BLaER1 treated with 17β-estradiol and CSF1 and Interleukin-3, amounts not matched to agents 10 nM and 100 nM (cell line): ENCODE data around the gene MED15.
"Not testable (repeated sequence)": the region's sequence is repeated elsewhere in the genome, so short reads cannot be mapped to it uniquely, and the experiment has no call there.

Source experiments
- H3K27ac ChIP-seq, 11 experiments: shearing (Covaris generic); formaldehyde crosslinking; 2 replicates each; pipeline ENCODE4 v1.8.1; 2022
- H3K27me3 ChIP-seq, 11 experiments: shearing (Covaris generic); formaldehyde crosslinking; 2 replicates each; pipeline ENCODE4 v1.8.1; 2022
- H3K36me3 ChIP-seq, 11 experiments: shearing (Covaris generic); formaldehyde crosslinking; 2 replicates each; pipeline ENCODE4 v1.8.1; 2022
- H3K4me1 ChIP-seq, 10 experiments: shearing (Covaris generic); formaldehyde crosslinking; 2 replicates each; pipeline ENCODE4 v1.8.1; 2022
- H3K4me2 ChIP-seq, 11 experiments: shearing (Covaris generic); formaldehyde crosslinking; 2 replicates each; pipeline ENCODE4 v1.8.1; 2022
- H3K4me3 ChIP-seq, 10 experiments: shearing (Covaris generic); formaldehyde crosslinking; 2 replicates each; pipeline ENCODE4 v1.8.1; 2022
- H3K9ac ChIP-seq, 11 experiments: shearing (Covaris generic); formaldehyde crosslinking; 2 replicates each; pipeline ENCODE4 v1.8.1; 2022
- H3K9me3 ChIP-seq, 11 experiments: shearing (Covaris generic); formaldehyde crosslinking; replicated peaks in 1 of 11; 2 replicates each; pipeline ENCODE4 v1.8.1; 2022
- H4K20me1 ChIP-seq, 11 experiments: shearing (Covaris generic); formaldehyde crosslinking; 2 replicates each; pipeline ENCODE4 v1.8.1; 2022
- Cebpa-rat ChIP-seq, 11 experiments: shearing (Covaris generic); IDR thresholded peaks; 2 replicates each; pipeline ENCODE4 v1.8.1; 2022

The MED15 gene

GRCh38 chr22:20491346-20491745 lies 16.1 kb upstream of the MED15 start:
- Histone ChIP-seq H3K9ac (no peak overlapping the region), H3K27ac (no peak overlapping the region), H3K36me3 (peaks cover 11 to 20% (median 17%) of the 10 kb centered on the region in 11 experiments), H3K27me3 (no peaks in the 10 kb centered on the region), H4K20me1 (peaks cover 14 to 75% (median 56%) of the 10 kb centered on the region in 11 experiments; a peak in 18 of 22 replicates), H3K4me3 (no peak overlapping the region), H3K4me1 (peaks cover 16 to 25% (median 21%) of the 10 kb centered on the region in 10 experiments), H3K9me3 (no peaks in the 10 kb centered on the region), H3K4me2 (no peak overlapping the region)
- TF ChIP-seq Cebpa-rat (IDR thresholded peaks at IDR 0.05), result peak in 2 of 11 experiments; percentile 27 to 41; a peak in 1 of 22 replicates

GRCh38 chr22:20494978-20495860 lies 12.2 kb upstream of the MED15 start, which contains the start of gene KLHL22:
KLHL22 (minus strand) TSS chr22:20495795; CDS start chr22:20489211, 6,584 bp downstream.
- H4K20me1 ChIP-seq, result peaks cover 9 to 55% (median 37%) of the 10 kb centered on the region in 11 experiments; a peak in 18 of 22 replicates
- TF ChIP-seq Cebpa-rat (IDR thresholded peaks at IDR 0.05), result no peak
- peak within 1 kb of the TSS; percentile 75 to 90 (median 85) for H3K27ac ChIP-seq
- no peaks in the 10 kb centered on the region for H3K9me3 ChIP-seq
- H3K27me3 ChIP-seq, result no peaks in the 10 kb centered on the region
- peaks cover 20 to 38% (median 34%) of the 10 kb centered on the region in 10 experiments for H3K4me1 ChIP-seq
- peaks cover 0 to 8% (median 0%) of the 10 kb centered on the region in 11 experiments; a peak in 3 of 22 replicates for H3K36me3 ChIP-seq
- peak within 1 kb of the TSS; percentile 94 to 100 (median 97) for H3K4me2 ChIP-seq
- peak within 1 kb of the TSS; percentile 72 to 88 (median 78) for H3K4me3 ChIP-seq
- H3K9ac ChIP-seq, result peak within 1 kb of the TSS; percentile 83 to 94 (median 90)

DNA sequence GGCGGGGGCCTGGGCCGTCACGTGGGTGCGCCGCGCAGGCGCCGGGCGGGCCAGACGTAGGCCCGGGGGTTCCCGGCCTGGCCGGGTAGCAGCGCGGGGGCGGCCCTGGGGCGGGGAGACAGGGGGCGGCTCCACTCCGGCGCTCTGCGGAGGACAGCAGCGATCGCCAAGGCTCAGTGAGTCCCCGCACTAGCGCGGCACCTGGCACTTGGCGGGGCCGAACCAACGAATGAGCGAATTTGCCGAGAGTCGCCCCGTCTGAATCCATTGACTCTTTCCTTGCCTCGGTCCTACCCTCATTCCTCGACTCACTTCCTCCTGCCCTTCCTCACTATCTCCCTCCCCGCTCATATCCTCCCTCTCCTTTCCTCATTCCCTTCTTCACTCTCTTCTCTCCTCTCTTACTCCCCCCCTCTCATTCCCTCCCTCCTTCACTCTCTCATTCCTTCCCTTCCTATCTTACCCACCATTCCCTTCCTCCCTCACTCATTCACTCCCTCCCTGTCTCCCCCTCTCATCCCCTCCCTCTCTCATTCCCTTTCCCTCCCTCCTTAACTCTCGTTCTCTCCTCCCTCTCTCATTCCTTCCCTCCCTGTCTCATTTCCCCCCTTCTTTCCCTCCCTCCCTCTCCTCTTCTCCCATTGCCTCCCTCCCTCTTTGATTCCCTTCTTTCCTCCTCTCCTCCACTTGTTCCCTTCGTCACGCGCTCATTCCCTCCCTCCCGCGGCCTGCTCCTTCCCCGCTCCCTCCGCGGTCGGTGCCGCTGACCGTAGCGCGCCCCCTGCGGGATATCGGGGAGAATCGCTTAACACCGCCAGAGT lies 11.3 kb upstream of the MED15 start:
- Histone ChIP-seq H4K20me1 (peaks cover 3 to 47% (median 29%) of the 10 kb centered on the region in 11 experiments; a peak in 17 of 22 replicates), H3K27ac (peak overlapping the region; percentile 46 to 90 (median 85); a peak in 21 of 22 replicates)

GRCh38 chr22:20497426-20497825 lies 10.0 kb upstream of the MED15 start:
- no peaks in the 10 kb centered on the region for H3K9me3 ChIP-seq
- peaks cover 20 to 38% (median 34%) of the 10 kb centered on the region in 10 experiments for H3K4me1 ChIP-seq
- peak overlapping the region in 3 of 11 experiments; percentile 9 to 48 (median 30); a peak in 2 of 22 replicates for H3K9ac ChIP-seq
- no peaks in the 10 kb centered on the region for H3K27me3 ChIP-seq
- no peak overlapping the region for H3K4me3 ChIP-seq
- peaks cover 0 to 33% (median 19%) of the 10 kb centered on the region in 11 experiments; a peak in 11 of 22 replicates for H4K20me1 ChIP-seq
- no peak overlapping the region for H3K27ac ChIP-seq
- TF ChIP-seq Cebpa-rat (IDR thresholded peaks at IDR 0.05), result no peak
- peak overlapping the region in 5 of 11 experiments; percentile 5 to 100 (median 92); a peak in 6 of 22 replicates for H3K4me2 ChIP-seq
- peaks cover 0 to 20% (median 0%) of the 10 kb centered on the region in 11 experiments; a peak in 4 of 22 replicates for H3K36me3 ChIP-seq

More for the DNA sequence above, 11.3 kb upstream of the MED15 start:
- H3K9ac ChIP-seq, result peak overlapping the region; percentile 83 to 94 (median 90)
- no peaks in the 10 kb centered on the region for H3K9me3 ChIP-seq
- H3K4me3 ChIP-seq, result peak overlapping the region; percentile 72 to 88 (median 78)
- no peaks in the 10 kb centered on the region for H3K27me3 ChIP-seq
- H3K4me2 ChIP-seq, result peak overlapping the region; percentile 85 to 100 (median 97)
- peaks cover 20 to 38% (median 34%) of the 10 kb centered on the region in 10 experiments for H3K4me1 ChIP-seq
- peaks cover 0 to 16% (median 0%) of the 10 kb centered on the region in 11 experiments; a peak in 4 of 22 replicates for H3K36me3 ChIP-seq
- TF ChIP-seq Cebpa-rat (IDR thresholded peaks at IDR 0.05), result no peak

DNA sequence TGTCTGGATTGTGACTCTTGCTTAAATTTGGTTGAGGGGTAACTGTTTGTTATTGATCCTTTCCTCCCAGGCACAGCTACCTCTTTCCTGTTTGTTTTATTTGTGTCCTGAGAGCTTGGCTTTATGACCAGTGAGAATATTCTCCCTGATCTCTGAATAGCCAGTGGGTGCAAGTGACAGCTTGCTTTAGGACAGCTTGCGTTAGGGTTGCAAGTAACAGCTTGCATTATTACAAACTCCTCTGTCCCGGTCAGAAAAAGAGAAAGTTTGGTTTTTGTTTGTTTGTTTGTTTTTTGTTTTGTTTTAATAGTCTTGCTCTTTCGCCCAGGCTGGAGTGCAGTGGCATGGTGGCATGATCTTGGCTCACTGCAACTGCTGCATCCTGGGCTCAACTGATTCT lies 8.5 kb upstream of the MED15 start:
- Histone ChIP-seq H4K20me1 (peaks cover 0 to 20% (median 5%) of the 10 kb centered on the region in 11 experiments; a peak in 7 of 22 replicates), H3K9ac (peak overlapping the region in 1 of 11 experiments; percentile 59; a peak in 1 of 22 replicates), H3K36me3 (peaks cover 0 to 20% (median 0%) of the 10 kb centered on the region in 11 experiments; a peak in 4 of 22 replicates), H3K4me2 (no peak overlapping the region), H3K9me3 (no peaks in the 10 kb centered on the region), H3K27me3 (no peaks in the 10 kb centered on the region), H3K27ac (no peak overlapping the region), H3K4me1 (peaks cover 11 to 28% (median 25%) of the 10 kb centered on the region in 10 experiments), H3K4me3 (no peak overlapping the region)
- TF ChIP-seq Cebpa-rat (IDR thresholded peaks at IDR 0.05), result no peak

GRCh38 chr22:20499769-20500168 lies 7.6 kb upstream of the MED15 start:
- no peaks in the 10 kb centered on the region for H3K27me3 ChIP-seq
- H3K36me3 ChIP-seq, result peaks cover 0 to 20% (median 0%) of the 10 kb centered on the region in 11 experiments; a peak in 4 of 22 replicates
- H3K4me3 ChIP-seq, result no peak overlapping the region
- H3K27ac ChIP-seq, result no peak overlapping the region
- peaks cover 0 to 14% (median 0%) of the 10 kb centered on the region in 11 experiments; a peak in 3 of 22 replicates for H4K20me1 ChIP-seq
- H3K4me2 ChIP-seq, result no peak overlapping the region
- H3K4me1 ChIP-seq, result peaks cover 5 to 20% (median 17%) of the 10 kb centered on the region in 10 experiments; a peak in 19 of 20 replicates
- no peak for TF ChIP-seq Cebpa-rat (IDR thresholded peaks at IDR 0.05)
- no peaks in the 10 kb centered on the region for H3K9me3 ChIP-seq
- H3K9ac ChIP-seq, result no peak overlapping the region

GRCh38 chr22:20503816-20504215 lies 3.6 kb upstream of the MED15 start:
- Histone ChIP-seq H3K27ac (no peak overlapping the region), H3K4me3 (no peak overlapping the region), H4K20me1 (peaks cover 0 to 12% (median 3%) of the 10 kb centered on the region in 11 experiments; a peak in 12 of 22 replicates), H3K4me1 (peaks cover 2 to 10% (median 9%) of the 10 kb centered on the region in 10 experiments; a peak in 17 of 20 replicates), H3K9me3 (no peaks in the 10 kb centered on the region), H3K36me3 (peaks cover 0 to 20% (median 0%) of the 10 kb centered on the region in 11 experiments; a peak in 4 of 22 replicates), H3K27me3 (no peaks in the 10 kb centered on the region), H3K4me2 (no peak overlapping the region), H3K9ac (no peak overlapping the region)
- TF ChIP-seq Cebpa-rat (IDR thresholded peaks at IDR 0.05), result no peak

GRCh38 chr22:20504293-20504922 lies 3.0 kb upstream of the MED15 start:
- peaks cover 0 to 20% (median 0%) of the 10 kb centered on the region in 11 experiments; a peak in 4 of 22 replicates for H3K36me3 ChIP-seq
- not testable (repeated sequence) for H3K4me3 ChIP-seq, H3K4me2 ChIP-seq, H3K27me3 ChIP-seq, H3K9ac ChIP-seq, H3K9me3 ChIP-seq, H3K27ac ChIP-seq
- peaks cover 5 to 15% (median 13%) of the 10 kb centered on the region in 10 experiments; a peak in 17 of 20 replicates for H3K4me1 ChIP-seq
- peaks cover 0 to 16% (median 6%) of the 10 kb centered on the region in 11 experiments; a peak in 14 of 22 replicates for H4K20me1 ChIP-seq
